HG02588 (cell line): ENCODE measurements around the gene ERC2.

ENCODE experiments used
- ATAC-seq: cut with Tn5 transposase; IDR thresholded peaks from one replicate; pipeline ENCODE4 v1.9.1; 2021; ENCODE audit warnings: mild to moderate bottlenecking, moderate library complexity; ENCODE audit not compliant: unreplicated experiment

ERC2 gene

GRCh38 chr3:55946574-55947160 is 521.6 kb downstream of the ERC2 start:
- ATAC-seq, result no peak

- ATAC-seq, result no peak
These were observed 525.4 kb downstream of the ERC2 start for GRCh38 chr3:55942868-55943267.

- ATAC-seq, result no peak
These were observed 529.0 kb downstream of the ERC2 start for GRCh38 chr3:55939287-55939686.

GRCh38 chr3:55937301-55937700 is 531.0 kb downstream of the ERC2 start:
- ATAC-seq, result no peak

GRCh38 chr3:55936549-55937052 is 531.7 kb downstream of the ERC2 start:
- no peak for ATAC-seq

GRCh38 chr3:55935241-55935640 is 533.0 kb downstream of the ERC2 start:
- no peak for ATAC-seq

GRCh38 chr3:55934771-55935170 is 533.5 kb downstream of the ERC2 start:
- no peak for ATAC-seq

- no peak for ATAC-seq
These were observed 539.0 kb downstream of the ERC2 start for GRCh38 chr3:55929154-55929869.

- ATAC-seq, result no peak
These were observed 544.6 kb downstream of the ERC2 start for GRCh38 chr3:55923626-55924025.

- no peak for ATAC-seq
These were observed 545.1 kb downstream of the ERC2 start for GRCh38 chr3:55923207-55923606.

GRCh38 chr3:55912880-55913279 is 555.4 kb downstream of the ERC2 start:
- ATAC-seq, result no peak

- ATAC-seq, result no peak
These were observed 557.0 kb downstream of the ERC2 start for GRCh38 chr3:55911266-55911665.

GRCh38 chr3:55910543-55910942 is 557.7 kb downstream of the ERC2 start:
- ATAC-seq, result no peak

- no peak for ATAC-seq
These were observed 558.9 kb downstream of the ERC2 start for GRCh38 chr3:55909373-55909772.

GRCh38 chr3:55907616-55908015 is 560.7 kb downstream of the ERC2 start:
- ATAC-seq, result no peak

GRCh38 chr3:55906896-55907295 is 561.4 kb downstream of the ERC2 start:
- ATAC-seq, result no peak

GRCh38 chr3:55904716-55905115 is 563.6 kb downstream of the ERC2 start:
- no peak for ATAC-seq

GRCh38 chr3:55903680-55904079 is 564.6 kb downstream of the ERC2 start:
- no peak for ATAC-seq

- ATAC-seq, result no peak
These were observed 565.9 kb downstream of the ERC2 start for GRCh38 chr3:55902221-55902900.

GRCh38 chr3:55899887-55900286 is 568.4 kb downstream of the ERC2 start:
- no peak for ATAC-seq

GRCh38 chr3:55897573-55898224 is 570.6 kb downstream of the ERC2 start:
- no peak for ATAC-seq
